Keratinocyte (primary cell): Measurements from ENCODE around the gene UBE2D4.

Experiments used
- EZH2 ChIP-seq: IDR thresholded peaks from one replicate; pipeline ENCODE4 v1.6.1; 2012; ENCODE audit warnings: inconsistent platforms, mild to moderate bottlenecking, low read length, moderate library complexity
- TF ChIP-seq, protein P1 (sequence below), 3 experiments: IDR thresholded peaks in 1 of 3; conservative IDR thresholded peaks in 1 of 3; optimal IDR thresholded peaks in 1 of 3; 2 replicates in 2 of 3; 3 replicates in 1 of 3; pipeline versions ENCODE3 to v1.5.1; 2011; ENCODE audit warnings: low read length in 3 of 3, mild to moderate bottlenecking in 3 of 3, moderate library complexity in 2 of 3, control low read depth in 1 of 3, inconsistent platforms in 1 of 3; ENCODE audit not compliant: insufficient read depth in 2 of 3; ENCODE audit errors: extremely low read depth in 1 of 3

DNA sequence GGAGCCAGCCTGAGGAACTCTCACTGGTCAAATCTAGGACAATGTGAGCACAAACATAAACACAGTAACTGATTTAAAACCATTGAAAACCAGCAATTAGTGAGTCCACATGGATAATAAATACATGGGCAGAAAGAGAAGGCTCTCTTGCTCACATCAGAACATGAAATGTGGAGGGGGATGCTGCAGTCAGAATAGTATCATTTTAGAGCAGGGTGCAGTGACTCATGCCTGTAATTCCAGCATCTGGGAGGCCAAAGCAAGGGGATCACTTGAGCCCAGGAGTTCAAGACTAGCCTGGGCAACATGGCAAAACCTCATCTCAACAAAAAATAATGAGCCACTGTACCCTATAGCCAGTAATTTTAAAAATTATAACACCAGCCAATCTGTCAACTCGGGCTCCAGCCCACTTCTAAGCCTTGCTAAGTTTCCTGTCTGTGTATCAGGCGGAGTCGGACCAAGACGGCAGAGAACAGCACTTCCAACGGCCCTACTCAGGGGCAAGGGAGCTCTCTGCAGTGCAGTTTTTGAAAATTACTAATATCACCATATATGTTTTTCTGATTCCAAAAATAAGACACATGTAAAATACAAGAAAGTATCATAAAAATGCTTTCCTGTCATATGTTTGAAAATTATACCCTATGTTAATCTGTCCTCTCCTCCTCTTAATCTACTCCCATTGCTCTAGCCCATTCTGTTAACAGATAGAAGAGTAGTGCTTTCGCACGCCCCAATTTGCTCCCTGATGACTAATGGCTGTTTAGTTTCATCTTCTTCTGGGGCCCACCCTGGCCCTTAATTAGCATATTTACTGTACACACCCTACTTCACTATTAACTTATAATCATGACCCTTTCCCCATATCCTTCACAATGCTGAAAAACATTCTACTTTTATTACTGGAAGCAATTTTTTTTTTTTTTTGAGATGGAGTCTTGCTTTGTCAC, 37.0 kb upstream of the UBE2D4 start:
- TF ChIP-seq EZH2 = no peak
- TF ChIP-seq, protein P1, sequence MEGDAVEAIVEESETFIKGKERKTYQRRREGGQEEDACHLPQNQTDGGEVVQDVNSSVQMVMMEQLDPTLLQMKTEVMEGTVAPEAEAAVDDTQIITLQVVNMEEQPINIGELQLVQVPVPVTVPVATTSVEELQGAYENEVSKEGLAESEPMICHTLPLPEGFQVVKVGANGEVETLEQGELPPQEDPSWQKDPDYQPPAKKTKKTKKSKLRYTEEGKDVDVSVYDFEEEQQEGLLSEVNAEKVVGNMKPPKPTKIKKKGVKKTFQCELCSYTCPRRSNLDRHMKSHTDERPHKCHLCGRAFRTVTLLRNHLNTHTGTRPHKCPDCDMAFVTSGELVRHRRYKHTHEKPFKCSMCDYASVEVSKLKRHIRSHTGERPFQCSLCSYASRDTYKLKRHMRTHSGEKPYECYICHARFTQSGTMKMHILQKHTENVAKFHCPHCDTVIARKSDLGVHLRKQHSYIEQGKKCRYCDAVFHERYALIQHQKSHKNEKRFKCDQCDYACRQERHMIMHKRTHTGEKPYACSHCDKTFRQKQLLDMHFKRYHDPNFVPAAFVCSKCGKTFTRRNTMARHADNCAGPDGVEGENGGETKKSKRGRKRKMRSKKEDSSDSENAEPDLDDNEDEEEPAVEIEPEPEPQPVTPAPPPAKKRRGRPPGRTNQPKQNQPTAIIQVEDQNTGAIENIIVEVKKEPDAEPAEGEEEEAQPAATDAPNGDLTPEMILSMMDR (optimal IDR thresholded peaks at IDR 0.05 in 1 of 3, IDR thresholded peaks at IDR 0.05 in 1 of 3, conservative IDR thresholded peaks at IDR 0.05 in 1 of 3; ENCODE audit: extremely low read depth in 1 of 3, insufficient read depth in 2 of 3, low read length in 3 of 3) = no peak
